Natural killer cell (primary cell): Measurements from ENCODE around the gene RNF167. TPM values are rescaled to one million over a fixed set of nuclear protein-coding genes. Genes with fewer than 3 reads are reported as not detected.

Experiments
- ATAC-seq, 3 donors: fragments of 150-1000 bp in 2 of 3; fragments of 200-7000 bp in 1 of 3; cut with Tn5 transposase; 1 replicate in 1 of 3; 2 replicates in 2 of 3; pipeline ENCODE4 v1.10.0; 2021; ENCODE audit warnings: mild to moderate bottlenecking in 2 of 3, moderate library complexity in 2 of 3
- DNase-seq, 2 donors: peaks; one replicate each; pipeline versions ENCODE4 v3.0.0 to v3.0.0-alpha.2; 2013 to 2021; ENCODE audit warnings: mixed read lengths in 1 of 2
- H3K27ac ChIP-seq: one replicate; pipeline ENCODE4 v1.5.1; 2013; ENCODE audit warnings: mild to moderate bottlenecking, low read length
- H3K27me3 ChIP-seq: one replicate; pipeline ENCODE4 v1.6.1; 2013; ENCODE audit warnings: low read length; ENCODE audit not compliant: control insufficient read depth, insufficient read depth
- H3K36me3 ChIP-seq: one replicate; pipeline ENCODE4 v1.6.1; 2013; ENCODE audit warnings: low read length; ENCODE audit not compliant: control insufficient read depth, insufficient read depth
- H3K4me1 ChIP-seq: one replicate; pipeline ENCODE4 v1.6.1; 2013; ENCODE audit warnings: low read length; ENCODE audit not compliant: control insufficient read depth, insufficient read depth
- H3K4me3 ChIP-seq: one replicate; pipeline ENCODE4 v1.5.1; 2013; ENCODE audit warnings: low read length
- H3K9me3 ChIP-seq: one replicate; pipeline ENCODE4 v1.6.1; 2013; ENCODE audit warnings: low read length; ENCODE audit not compliant: control insufficient read depth, insufficient read depth
- H3K27ac Mint-ChIP-seq, 2 donors: one replicate each; pipeline ENCODE4 v1.8.0; 2022; ENCODE audit warnings: mild to moderate bottlenecking in 2 of 2, mixed read lengths in 2 of 2, moderate library complexity in 1 of 2
- H3K27me3 Mint-ChIP-seq, 2 donors: one replicate each; pipeline ENCODE4 v1.8.0; 2022; ENCODE audit warnings: low read depth in 2 of 2, mixed read lengths in 2 of 2
- H3K36me3 Mint-ChIP-seq: one replicate; pipeline ENCODE4 v1.8.0; 2022; ENCODE audit warnings: mixed read lengths
- H3K4me1 Mint-ChIP-seq, 2 donors: one replicate each; pipeline ENCODE4 v1.8.0; 2022; ENCODE audit warnings: mixed read lengths in 2 of 2
- H3K4me3 Mint-ChIP-seq: one replicate; pipeline ENCODE4 v1.8.0; 2022; ENCODE audit warnings: mild to moderate bottlenecking, moderate library complexity, mixed read lengths
- H3K9me3 Mint-ChIP-seq, 2 donors: one replicate each; pipeline ENCODE4 v1.8.0; 2022; ENCODE audit warnings: mixed read lengths in 2 of 2
- WGBS: methylation state at CpG from one replicate; pipeline ENCODE4 v1.1.7; 2013; ENCODE audit warnings: missing lambda C conversion rate; ENCODE audit not compliant: insufficient coverage; 5-methylcytosine and 5-hydroxymethylcytosine counted together
- intact Hi-C: fragments of 100-400 bp; cut with micrococcal nuclease; formaldehyde crosslinking; loops from one replicate; pipeline ENCODE4 v1.14.2; 2022
- total RNA-seq, 4 donors: library from RNA; stranded (reverse); fragments of 120-200 nt in 1 of 4; gene quantifications; one replicate each; pipeline versions ENCODE4 v1.2.3 to v1.2.4, GENCODE V29; 2013 to 2022
- TF ChIP-seq, protein P1 (sequence below): fragments of 200-600 bp; IDR thresholded peaks from one replicate; pipeline ENCODE4 v1.8.0; 2022; ENCODE audit warnings: antibody characterized with exemption

RNF167 gene
- total RNA-seq, 3 donors from 2014 or later (not counting 1 experiment from before 2014, with no cell fraction given): 149 to 189 (median 177) TPM

DNA sequence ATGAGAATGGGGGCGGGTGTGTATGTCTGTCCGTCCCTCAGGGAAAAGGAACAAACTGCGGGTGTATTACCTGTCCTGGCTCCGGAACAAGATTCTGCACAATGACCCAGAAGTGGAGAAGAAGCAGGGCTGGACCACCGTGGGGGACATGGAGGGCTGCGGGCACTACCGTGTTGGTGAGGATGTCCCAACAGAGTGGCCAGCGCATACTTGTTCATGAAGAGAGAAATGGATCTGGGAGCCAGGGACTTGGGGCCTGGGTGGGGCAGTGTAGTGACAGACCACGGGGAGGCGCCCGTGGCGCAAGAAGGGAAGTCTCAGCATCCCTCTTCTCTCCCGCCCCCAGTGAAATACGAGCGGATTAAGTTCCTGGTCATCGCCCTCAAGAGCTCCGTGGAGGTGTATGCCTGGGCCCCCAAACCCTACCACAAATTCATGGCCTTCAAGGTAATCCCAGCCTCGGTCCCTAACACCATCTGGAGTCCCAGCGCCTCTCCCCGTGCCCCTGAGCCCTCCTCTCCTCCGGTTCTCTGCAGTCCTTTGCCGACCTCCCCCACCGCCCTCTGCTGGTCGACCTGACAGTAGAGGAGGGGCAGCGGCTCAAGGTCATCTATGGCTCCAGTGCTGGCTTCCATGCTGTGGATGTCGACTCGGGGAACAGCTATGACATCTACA, 44.3 kb upstream of the RNF167 start:
- no peak overlapping the region for H3K27ac ChIP-seq
- intact Hi-C loops: no loop called here
- no peak for ATAC-seq
- 91% methylated on average over 27 of the region's 27 CpGs for WGBS
- DNase-seq: no peak
- Mint-ChIP-seq H3K27ac (peak overlapping the region in 1 of 2 donors; percentile 40), H3K27me3 (no peaks in the 10 kb centered on the region), H3K4me3 (peak overlapping the region; percentile 35), H3K4me1 (peaks cover 12 to 20% of the 10 kb centered on the region in 2 donors), H3K9me3 (no peaks in the 10 kb centered on the region), H3K36me3 (no peaks in the 10 kb centered on the region)
- no peaks in the 10 kb centered on the region for H3K9me3 ChIP-seq
- peaks cover 58% of the 10 kb centered on the region for H3K36me3 ChIP-seq
- H3K4me3 ChIP-seq: no peak overlapping the region
- TF ChIP-seq, protein P1, sequence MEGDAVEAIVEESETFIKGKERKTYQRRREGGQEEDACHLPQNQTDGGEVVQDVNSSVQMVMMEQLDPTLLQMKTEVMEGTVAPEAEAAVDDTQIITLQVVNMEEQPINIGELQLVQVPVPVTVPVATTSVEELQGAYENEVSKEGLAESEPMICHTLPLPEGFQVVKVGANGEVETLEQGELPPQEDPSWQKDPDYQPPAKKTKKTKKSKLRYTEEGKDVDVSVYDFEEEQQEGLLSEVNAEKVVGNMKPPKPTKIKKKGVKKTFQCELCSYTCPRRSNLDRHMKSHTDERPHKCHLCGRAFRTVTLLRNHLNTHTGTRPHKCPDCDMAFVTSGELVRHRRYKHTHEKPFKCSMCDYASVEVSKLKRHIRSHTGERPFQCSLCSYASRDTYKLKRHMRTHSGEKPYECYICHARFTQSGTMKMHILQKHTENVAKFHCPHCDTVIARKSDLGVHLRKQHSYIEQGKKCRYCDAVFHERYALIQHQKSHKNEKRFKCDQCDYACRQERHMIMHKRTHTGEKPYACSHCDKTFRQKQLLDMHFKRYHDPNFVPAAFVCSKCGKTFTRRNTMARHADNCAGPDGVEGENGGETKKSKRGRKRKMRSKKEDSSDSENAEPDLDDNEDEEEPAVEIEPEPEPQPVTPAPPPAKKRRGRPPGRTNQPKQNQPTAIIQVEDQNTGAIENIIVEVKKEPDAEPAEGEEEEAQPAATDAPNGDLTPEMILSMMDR: no peak
- H3K4me1 ChIP-seq: peaks cover 27% of the 10 kb centered on the region
- H3K27me3 ChIP-seq: peaks cover 10% of the 10 kb centered on the region

DNA sequence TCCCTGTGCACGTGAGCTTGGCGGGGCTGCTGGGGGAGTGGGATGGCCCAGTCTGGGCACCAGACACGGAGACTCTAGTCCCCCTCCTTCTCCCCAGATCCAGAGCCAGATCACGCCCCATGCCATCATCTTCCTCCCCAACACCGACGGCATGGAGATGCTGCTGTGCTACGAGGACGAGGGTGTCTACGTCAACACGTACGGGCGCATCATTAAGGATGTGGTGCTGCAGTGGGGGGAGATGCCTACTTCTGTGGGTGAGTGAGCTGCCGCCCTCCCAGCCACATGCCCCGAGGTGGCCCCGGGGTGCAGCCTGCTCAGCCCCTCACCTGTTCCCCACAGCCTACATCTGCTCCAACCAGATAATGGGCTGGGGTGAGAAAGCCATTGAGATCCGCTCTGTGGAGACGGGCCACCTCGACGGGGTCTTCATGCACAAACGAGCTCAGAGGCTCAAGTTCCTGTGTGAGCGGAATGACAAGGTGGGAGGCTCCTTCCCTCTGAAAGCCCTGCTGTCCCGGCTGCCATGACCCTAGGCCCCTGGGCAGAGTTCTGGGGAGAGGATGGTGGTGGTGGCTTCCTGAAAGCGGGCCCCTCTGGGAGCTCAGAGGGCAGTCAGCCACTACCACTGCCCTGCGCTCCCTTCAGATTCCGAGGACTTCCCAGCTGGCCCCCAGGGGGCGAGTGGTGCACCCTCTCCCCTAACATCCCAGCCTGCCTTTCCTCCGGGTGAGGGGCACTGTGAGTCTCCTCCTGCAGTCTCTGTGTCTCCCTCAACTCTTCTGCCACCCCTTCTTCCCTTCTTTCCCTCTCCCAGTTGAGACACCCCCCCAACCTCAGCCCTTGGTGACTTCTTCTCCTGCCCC, 43.5 kb upstream of the RNF167 start:
- no peaks in the 10 kb centered on the region for H3K36me3 Mint-ChIP-seq
- intact Hi-C loops: no loop called here

DNA sequence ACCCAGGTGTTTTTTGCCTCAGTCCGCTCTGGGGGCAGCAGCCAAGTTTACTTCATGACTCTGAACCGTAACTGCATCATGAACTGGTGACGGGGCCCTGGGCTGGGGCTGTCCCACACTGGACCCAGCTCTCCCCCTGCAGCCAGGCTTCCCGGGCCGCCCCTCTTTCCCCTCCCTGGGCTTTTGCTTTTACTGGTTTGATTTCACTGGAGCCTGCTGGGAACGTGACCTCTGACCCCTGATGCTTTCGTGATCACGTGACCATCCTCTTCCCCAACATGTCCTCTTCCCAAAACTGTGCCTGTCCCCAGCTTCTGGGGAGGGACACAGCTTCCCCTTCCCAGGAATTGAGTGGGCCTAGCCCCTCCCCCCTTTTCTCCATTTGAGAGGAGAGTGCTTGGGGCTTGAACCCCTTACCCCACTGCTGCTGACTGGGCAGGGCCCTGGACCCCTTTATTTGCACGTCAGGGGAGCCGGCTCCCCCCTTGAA, 42.8 kb upstream of the RNF167 start:
- Mint-ChIP-seq H3K36me3 (no peaks in the 10 kb centered on the region), H3K27ac (no peak overlapping the region), H3K9me3 (no peaks in the 10 kb centered on the region), H3K27me3 (no peaks in the 10 kb centered on the region), H3K4me1 (peaks cover 21 to 26% of the 10 kb centered on the region in 2 donors), H3K4me3 (no peak overlapping the region)
- 95% methylated on average over 10 of the region's 10 CpGs for WGBS
- no peaks in the 10 kb centered on the region for H3K9me3 ChIP-seq
- TF ChIP-seq, protein P1: no peak
- intact Hi-C loops: no loop called here
- no peak for DNase-seq
- no peak overlapping the region for H3K27ac ChIP-seq
- no peak overlapping the region for H3K4me3 ChIP-seq
- H3K4me1 ChIP-seq: peaks cover 41% of the 10 kb centered on the region
- H3K36me3 ChIP-seq: peaks cover 44% of the 10 kb centered on the region
- no peak for ATAC-seq
- peaks cover 10% of the 10 kb centered on the region for H3K27me3 ChIP-seq

More for the DNA sequence above, 43.5 kb upstream of the RNF167 start:
- no peak for ATAC-seq
- Histone ChIP-seq H3K4me1 (peaks cover 34% of the 10 kb centered on the region), H3K36me3 (peaks cover 50% of the 10 kb centered on the region), H3K27ac (no peak overlapping the region), H3K27me3 (peaks cover 10% of the 10 kb centered on the region), H3K9me3 (no peaks in the 10 kb centered on the region), H3K4me3 (no peak overlapping the region)
- no peaks in the 10 kb centered on the region for H3K27me3 Mint-ChIP-seq
- no peak for DNase-seq
- no peaks in the 10 kb centered on the region for H3K9me3 Mint-ChIP-seq
- TF ChIP-seq, protein P1: no peak
- H3K4me3 Mint-ChIP-seq: no peak overlapping the region
- peak overlapping the region in 1 of 2 donors; percentile 40 for H3K27ac Mint-ChIP-seq
- peaks cover 18 to 25% of the 10 kb centered on the region in 2 donors for H3K4me1 Mint-ChIP-seq
- WGBS: 93% methylated on average over 27 of the region's 27 CpGs
